GM21723 (cell line): Measurements from ENCODE around the gene FN3KRP.
A peak's percentile ranks its signal among the peaks of the same experiment; 100 is the strongest.

Experiments
- ATAC-seq: cut with Tn5 transposase; IDR thresholded peaks from one replicate; pipeline ENCODE4 v1.9.1; 2021; ENCODE audit warnings: mild to moderate bottlenecking, moderate library complexity; ENCODE audit not compliant: unreplicated experiment

FN3KRP gene

DNA sequence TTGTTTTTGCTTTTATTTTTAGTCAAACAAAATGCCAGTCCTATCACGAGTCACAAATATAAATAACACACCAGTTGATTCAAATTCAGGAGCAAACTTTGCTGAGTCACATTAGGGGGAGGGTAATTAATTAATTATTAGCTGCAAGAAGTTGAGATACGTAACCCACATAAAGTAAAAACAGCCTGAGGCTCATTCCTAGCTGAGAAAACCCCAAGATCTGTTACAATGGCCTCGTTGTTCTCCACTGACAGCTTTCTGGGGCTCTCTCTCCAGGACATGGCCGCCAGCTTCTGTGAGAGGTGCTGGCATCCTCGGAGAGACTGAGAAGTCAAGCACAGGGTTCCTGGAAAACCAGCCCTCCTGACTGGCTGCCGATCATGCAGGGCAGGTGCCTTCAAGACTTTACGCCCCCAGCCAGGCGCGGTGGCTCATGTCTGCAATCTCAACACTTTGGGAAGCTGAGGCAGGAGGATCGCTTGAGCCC is 29.1 kb upstream of the FN3KRP start:
- ATAC-seq, result no peak

- ATAC-seq, result no peak
Observed at GRCh38 chr17:82687871-82688270, 28.6 kb upstream of the FN3KRP start.

GRCh38 chr17:82689077-82689476 is 27.4 kb upstream of the FN3KRP start:
- ATAC-seq, result no peak

DNA sequence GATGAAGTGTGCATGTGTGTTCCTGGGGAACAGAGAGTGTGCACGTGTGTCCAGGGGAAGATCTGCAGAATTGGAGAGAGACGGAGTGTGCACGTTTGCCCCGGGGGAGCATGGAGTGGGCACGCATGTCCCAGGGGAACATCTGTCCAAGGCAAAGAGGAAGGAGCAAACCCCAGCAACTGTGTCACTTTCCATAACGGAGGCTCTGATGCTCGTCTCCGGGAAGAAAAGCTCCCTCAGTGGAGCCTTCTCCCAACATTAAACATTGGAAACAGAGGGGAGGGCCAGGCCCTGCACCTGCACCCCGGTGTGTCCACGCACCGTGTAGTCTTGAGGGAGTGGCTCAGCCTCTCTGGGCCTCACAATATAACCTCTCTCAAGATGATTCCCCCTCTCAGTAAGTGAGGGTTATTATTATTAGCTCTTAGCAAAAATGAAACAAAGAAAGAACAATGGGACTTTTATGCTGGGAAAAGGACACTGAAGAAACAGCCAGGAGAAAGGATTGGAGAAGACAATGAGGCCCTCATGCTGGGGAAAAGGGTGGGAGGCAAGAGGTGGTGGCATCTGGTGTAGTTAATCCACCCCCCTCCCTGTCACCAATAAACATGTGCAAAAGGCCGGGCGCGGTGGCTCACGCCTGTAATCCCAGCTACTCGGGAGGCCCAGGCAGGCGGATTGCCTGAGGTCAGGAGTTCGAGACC is 25.6 kb upstream of the FN3KRP start:
- ATAC-seq, result no peak

DNA sequence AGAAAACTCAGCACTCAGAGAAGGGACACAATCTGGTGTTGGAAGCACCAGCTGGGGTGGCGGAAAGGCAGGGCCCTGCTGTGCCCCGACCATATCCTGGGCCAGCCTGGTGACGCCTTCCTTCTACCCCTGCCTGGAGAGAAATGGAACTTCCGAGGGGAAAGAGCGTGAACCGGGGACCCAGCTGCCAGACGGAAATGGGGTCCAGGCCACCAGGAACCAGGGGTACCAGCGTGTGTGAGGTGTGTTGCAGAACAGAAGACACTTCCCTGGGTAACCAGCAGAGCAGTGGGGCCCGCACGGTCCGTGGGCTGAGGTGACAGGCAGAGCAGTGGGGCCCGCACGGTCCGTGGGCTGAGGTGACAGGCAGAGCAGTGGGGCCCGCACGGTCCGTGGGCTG is 24.8 kb upstream of the FN3KRP start:
- ATAC-seq, result no peak

DNA sequence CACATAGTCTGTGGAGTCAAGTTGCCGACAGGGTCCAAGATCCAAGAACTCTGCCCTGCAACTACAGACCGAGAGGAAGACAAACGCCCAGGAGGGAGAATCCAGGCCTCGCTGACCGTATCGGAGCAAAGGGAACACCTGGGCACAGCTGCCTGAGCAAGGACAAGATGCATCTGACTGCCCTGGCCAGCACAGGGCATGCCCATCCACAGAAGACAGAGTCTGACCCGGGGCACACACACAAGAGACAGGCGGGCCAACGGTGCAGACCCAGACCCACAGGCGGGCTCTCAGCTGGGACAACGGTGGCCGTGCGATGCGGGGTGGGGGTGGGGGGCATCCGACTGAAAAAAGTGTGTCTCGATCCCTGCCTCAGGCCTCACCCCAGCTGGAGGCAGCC is 24.2 kb upstream of the FN3KRP start:
- ATAC-seq, result no peak

- no peak for ATAC-seq
Observed at GRCh38 chr17:82693168-82693867, 23.2 kb upstream of the FN3KRP start.

GRCh38 chr17:82694647-82695046 is 21.9 kb upstream of the FN3KRP start:
- ATAC-seq, result no peak

GRCh38 chr17:82696259-82696658 is 20.2 kb upstream of the FN3KRP start:
- ATAC-seq, result no peak

- ATAC-seq, result no peak
Observed at GRCh38 chr17:82696916-82697807, 19.3 kb upstream of the FN3KRP start.

DNA sequence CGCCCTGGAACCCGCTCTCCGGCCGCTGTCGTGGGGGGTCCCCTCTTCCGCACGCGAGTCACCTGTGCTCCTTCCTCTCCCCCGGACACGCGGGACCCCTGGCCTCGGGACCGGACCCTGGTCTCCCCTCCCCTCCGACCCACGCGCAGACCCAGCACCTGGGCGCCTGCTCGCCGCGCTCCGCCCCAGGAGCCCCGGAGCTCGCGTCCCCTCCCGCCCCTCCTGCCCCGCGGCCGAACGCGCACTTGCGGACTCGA is 18.8 kb upstream of the FN3KRP start:
- ATAC-seq, result no peak

- ATAC-seq, result peak; percentile 95
Observed at GRCh38 chr17:82698065-82698973, 18.2 kb upstream of the FN3KRP start, which contains the start of gene RAB40B. TSS of gene RAB40B (minus strand) at chr17:82698698. CDS start at chr17:82698596, 102 bp downstream.

GRCh38 chr17:82698974-82699442 is 17.5 kb upstream of the FN3KRP start:
- ATAC-seq, result peak; percentile 20

DNA sequence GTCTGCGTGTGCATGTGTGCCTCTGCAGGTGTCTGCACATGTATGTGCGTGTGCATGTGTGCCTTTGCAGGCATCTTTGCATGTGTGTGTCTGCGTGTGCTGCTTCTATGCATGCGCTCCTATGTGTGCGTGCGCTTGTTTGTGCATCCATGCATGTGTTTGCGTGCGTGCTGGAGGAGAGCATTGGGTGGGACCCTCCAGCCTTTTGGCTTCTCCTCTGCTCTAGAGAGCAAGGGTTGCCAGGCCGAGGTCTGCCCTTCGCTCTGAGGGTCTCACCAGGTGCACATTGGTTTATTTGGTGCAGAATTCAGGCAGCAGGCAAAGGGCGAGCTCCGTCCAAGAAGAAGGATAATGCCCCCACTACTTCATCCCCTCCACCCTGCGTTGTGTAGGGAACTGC is 17.0 kb upstream of the FN3KRP start:
- ATAC-seq, result no peak

GRCh38 chr17:82702231-82702927 is 14.1 kb upstream of the FN3KRP start:
- ATAC-seq, result no peak

DNA sequence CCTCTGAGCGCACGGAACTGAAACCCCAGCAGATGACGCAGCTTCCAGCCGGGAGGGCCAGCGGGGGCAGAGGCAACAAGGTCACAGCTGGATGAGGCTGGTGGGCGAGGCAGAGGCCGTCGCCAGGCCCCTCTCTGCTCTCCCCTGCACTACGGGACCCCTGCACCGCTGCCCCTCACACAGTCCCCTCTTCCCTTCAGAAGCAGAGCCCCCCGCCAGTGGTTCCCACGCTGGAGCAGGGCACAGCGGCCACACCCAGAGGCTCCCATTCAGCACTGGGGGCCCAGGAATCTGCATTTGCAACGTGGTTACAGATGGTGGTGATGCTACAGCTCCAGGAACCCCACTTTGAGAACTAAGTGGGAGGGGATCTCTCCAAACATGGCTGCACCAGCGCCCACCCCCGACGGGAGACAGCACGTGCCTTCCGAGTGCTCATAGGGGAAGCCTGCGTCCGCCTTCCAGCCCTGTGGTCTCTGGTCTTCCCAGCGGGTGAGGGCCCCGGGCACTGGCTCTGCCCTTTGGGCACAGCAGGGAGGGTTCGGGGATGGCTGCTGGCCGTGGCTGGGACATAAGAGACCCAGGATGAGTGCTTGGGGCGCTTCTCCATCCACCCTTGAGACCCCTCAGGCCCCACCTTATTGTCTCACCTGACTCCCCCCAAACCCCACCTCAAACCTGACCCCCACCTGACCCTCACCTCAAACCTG is 13.3 kb upstream of the FN3KRP start:
- no peak for ATAC-seq

DNA sequence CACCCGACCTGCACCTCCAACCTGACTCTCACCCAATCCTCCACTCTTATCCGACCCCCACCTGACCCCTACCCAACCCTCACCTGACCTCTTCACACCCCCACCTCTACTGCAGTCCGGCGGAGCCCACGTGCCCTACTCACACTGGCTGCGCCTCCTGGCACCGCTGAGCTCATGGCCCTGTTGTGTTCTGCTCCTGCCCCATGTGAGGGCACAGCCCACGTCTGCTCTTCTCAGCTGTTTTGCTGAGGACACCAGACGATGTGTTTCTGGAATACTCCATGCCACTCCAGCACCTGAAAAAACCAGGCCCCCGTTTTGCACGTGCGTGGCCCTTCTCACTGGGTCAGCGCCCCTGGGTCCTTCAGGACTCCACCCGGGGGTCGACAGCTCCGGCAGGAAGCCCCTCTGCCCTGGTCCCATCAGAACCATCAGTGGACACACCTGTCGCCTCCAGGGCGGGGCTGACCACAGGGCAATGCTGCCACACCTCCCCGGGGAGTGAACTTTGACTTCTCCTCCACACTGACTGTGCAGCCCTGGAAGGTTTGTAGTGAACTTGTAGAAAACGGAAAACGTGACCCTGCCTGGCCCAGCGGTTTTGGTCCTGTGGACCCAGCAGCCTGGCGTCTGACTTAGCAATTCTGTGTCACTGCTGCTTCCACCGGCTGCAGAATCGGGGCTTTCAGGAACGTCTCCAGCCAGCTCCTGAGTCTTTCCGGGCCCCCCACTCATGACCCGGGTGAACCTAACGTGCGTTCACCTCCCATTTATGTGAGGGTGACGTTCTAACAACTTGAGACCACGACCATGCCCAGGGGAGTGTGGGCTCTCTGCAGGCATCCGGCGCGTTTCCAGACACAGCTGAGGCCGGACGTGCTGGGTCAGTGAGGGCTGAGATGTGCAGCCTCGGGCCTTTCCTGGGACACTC is 12.3 kb upstream of the FN3KRP start:
- ATAC-seq, result no peak

- ATAC-seq, result no peak
Observed at GRCh38 chr17:82704886-82705285, 11.6 kb upstream of the FN3KRP start.
